HG03045 (cell line): Measurements from ENCODE around the gene TMEFF2.

Experiments used
- ATAC-seq: cut with Tn5 transposase; IDR thresholded peaks from one replicate; pipeline ENCODE4 v1.9.1; 2021; ENCODE audit warnings: mild to moderate bottlenecking, moderate library complexity; ENCODE audit not compliant: unreplicated experiment

TMEFF2 gene

GRCh38 chr2:192194866-192195547 is at the start of gene TMEFF2:
Gene TMEFF2 (minus strand): TSS chr2:192194933. CDS start chr2:192194524, 409 bp downstream.
- peak; percentile 65 for ATAC-seq

DNA sequence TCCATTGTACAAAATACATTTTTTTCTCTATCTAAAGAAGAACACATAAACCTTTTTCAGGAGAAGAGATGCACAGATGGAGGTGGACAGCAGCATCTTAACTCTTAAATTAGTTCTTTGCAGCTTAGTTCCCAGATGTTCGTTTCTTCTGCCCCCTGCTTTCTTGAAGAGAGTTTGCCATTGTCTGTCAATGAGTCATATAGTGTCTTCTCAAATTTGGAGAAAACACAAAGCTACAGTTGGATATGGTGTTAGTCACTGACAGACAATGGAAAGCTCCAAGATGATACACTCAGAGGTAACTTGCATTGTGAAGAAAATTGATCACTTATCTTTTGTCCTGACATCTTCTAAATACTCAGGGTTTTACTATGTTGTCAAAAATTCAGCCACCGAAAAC is 48.8 kb upstream of the TMEFF2 start:
- ATAC-seq, result no peak

- ATAC-seq, result no peak
Observed at GRCh38 chr2:192236136-192236535, 41.4 kb upstream of the TMEFF2 start.

- no peak for ATAC-seq
Observed at GRCh38 chr2:192230889-192231453, 36.2 kb upstream of the TMEFF2 start.

DNA sequence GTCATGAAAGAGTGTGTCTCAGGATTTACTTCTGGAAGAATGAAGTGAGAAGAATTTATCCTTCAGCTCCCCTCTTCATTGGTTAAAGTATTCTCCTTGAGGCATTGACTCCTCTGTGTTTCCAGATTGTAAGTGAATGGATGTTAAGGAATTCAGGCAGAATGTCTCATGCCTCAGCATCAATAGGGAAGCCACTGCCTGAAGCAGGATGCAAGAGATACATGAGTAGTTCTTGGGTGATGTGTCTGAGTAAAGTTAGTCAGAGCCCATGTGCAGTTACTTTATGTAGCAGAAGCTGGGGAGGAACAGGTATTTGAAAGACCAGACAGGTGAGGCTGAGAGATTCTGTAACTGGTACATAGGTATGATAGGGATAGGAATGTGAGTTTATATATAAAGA is 34.0 kb upstream of the TMEFF2 start:
- no peak for ATAC-seq

GRCh38 chr2:192218970-192219369 is 24.2 kb upstream of the TMEFF2 start:
- ATAC-seq, result no peak

- no peak for ATAC-seq
Observed at GRCh38 chr2:192218377-192218776, 23.6 kb upstream of the TMEFF2 start.

DNA sequence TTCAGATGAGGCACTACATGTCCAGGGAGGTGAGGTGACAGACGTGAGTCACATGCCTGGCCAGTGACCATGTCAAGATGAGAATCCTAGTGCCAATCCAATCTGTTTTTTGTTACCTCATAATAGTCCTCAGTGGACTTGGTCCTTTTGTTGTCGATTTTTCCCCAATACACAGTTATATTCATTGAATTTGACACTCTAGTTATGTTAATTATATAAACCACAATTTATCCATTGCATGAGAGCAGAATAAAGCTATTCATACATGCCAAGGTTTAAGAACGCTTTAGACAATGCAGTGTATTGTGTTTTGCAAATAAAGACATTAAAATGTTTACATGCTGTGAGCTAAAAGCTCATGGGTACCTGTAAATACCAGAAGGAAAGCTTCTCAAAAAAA is 21.6 kb upstream of the TMEFF2 start:
- ATAC-seq, result no peak

- ATAC-seq, result no peak
Observed at GRCh38 chr2:192215096-192215877, 20.6 kb upstream of the TMEFF2 start.

DNA sequence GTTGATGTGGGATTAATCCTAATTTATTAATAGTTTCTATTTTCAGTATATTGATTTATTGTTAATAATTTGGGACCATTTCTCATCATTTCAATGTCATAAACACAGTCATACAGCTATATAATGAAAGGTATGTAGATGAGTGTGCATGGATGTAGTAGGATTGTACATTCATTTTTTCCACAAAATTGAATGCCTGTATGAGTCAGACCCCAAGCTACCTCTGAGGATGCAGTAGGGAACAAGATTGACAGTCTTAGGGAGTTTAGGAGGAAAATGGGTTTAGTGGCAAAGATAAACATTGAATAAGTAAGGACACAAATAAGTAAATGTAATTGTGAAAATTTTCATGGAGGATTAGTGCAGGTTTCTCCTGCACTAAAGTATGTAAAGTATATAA is 14.1 kb upstream of the TMEFF2 start:
- no peak for ATAC-seq

DNA sequence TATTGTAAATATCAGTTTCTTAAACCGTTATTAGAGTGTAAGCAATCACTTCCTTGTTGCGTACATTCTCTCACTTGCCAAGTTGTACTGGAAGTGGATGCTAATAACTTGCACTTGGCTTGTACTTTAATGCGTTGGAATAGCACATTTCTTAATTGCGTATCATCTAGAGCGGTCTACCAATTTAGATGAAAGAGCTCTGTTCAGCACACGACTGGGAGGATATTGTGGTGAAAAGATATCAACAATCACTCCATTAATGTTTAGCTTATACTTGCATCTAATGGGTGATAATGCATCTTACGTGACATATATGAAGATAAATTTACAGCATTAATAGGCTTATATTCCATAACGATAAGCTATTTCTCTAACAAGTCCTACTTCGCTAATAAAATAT is 11.7 kb upstream of the TMEFF2 start:
- no peak for ATAC-seq

- ATAC-seq, result no peak
Observed at GRCh38 chr2:192203876-192204275, 9.1 kb upstream of the TMEFF2 start.

DNA sequence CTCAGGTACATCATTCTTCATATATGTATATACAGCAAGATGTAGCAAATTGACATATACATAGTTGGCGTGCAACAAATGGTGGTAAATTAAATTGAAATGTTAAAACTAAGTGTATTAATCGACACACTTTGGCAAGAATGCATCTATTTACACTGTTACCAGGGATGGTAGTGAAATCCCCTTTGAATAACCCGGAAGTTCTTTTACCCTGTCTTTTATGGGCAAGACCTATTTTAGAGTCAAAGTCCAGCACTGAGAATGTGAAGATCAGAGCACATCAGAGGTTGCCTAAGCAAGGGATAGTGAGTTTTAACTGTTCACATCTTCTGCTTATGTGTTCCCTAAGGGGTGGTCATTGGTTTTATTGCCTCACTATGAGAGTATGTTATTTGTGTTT is 7.6 kb upstream of the TMEFF2 start:
- no peak for ATAC-seq

DNA sequence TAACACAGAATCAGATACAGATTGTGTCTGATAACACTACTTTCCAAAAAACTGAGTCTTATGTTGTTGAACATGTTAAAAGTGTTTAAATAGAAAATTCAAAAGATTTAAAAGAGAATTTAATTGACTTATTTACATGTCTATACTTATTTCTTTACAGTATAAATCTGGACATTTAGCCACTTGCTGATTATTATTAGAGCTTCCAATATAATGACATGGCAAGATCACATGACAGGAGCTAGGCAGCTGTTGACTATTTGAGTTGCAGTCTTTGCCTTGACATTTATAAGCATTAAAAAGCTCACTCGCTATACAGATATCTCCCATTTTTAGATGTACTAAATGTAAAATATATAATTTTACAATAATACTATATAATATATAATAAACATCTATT is 6.4 kb upstream of the TMEFF2 start:
- ATAC-seq, result no peak

DNA sequence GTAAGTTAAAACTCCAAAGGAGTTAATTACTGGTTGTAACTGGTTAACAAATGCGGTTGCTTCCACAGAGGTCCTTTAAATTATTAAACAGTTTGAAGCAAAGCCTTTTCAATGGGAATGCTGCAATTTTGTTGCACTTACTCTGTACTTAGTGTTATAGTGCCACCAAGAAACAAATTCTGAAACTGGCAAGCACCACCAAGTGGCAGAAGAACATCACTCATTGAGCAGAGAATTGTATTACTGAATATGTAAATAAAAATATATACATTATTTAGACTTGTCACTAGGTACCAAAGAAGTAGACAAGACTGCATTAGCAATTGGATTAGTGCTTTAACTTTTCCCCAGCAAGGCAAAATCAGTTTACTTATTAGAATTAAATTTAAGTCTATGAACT is 2.6 kb upstream of the TMEFF2 start:
- no peak for ATAC-seq

GRCh38 chr2:192196421-192197194 is 1.9 kb upstream of the TMEFF2 start:
- no peak for ATAC-seq

- peak; percentile 30 for ATAC-seq
Observed at GRCh38 chr2:192195548-192196418, 1.1 kb upstream of the TMEFF2 start.

DNA sequence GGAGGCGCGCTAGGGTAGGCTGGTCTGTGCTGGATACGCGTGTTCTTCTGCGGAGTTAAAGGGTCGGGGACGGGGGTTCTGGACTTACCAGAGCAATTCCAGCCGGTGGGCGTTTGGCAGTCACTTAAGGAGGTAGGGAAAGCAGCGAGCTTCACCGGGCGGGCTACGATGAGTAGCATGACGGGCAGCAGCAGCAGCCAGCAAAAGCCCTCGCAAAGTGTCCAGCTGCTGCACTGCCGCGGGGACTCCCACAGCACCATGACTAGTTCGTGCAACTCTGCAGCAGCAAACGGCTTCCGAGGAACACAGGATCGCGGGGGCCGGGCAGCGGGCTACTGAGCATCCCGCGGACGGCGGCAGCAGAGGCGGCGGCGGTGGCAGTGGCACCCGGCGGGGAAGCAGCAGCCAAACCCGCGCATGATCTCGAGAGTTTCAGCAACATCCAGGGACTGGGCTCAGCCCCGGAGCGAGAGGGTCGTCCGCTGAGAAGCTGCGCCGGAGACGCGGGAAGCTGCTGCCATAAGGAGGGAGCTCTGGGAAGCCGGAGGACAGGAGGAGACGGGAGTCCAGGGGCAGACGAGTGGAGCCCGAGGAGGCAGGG is 368 bp downstream of the TMEFF2 start:
- peak; percentile 12 for ATAC-seq

- no peak for ATAC-seq
Observed at GRCh38 chr2:192190474-192190873, 4.3 kb downstream of the TMEFF2 start.

GRCh38 chr2:192186806-192187205 is 7.9 kb downstream of the TMEFF2 start:
- ATAC-seq, result no peak
